GF-D8 (cell line): ENCODE data around the gene SYCE3.
"Not testable (repeated sequence)": the region's sequence is repeated elsewhere in the genome, so short reads cannot be mapped to it uniquely, and the experiment has no call there.

ENCODE experiments used
- DNase-seq: peaks from one replicate; lab custom pipeline; 2025; lab: John Stamatoyannopoulos, UW

SYCE3 gene

DNA sequence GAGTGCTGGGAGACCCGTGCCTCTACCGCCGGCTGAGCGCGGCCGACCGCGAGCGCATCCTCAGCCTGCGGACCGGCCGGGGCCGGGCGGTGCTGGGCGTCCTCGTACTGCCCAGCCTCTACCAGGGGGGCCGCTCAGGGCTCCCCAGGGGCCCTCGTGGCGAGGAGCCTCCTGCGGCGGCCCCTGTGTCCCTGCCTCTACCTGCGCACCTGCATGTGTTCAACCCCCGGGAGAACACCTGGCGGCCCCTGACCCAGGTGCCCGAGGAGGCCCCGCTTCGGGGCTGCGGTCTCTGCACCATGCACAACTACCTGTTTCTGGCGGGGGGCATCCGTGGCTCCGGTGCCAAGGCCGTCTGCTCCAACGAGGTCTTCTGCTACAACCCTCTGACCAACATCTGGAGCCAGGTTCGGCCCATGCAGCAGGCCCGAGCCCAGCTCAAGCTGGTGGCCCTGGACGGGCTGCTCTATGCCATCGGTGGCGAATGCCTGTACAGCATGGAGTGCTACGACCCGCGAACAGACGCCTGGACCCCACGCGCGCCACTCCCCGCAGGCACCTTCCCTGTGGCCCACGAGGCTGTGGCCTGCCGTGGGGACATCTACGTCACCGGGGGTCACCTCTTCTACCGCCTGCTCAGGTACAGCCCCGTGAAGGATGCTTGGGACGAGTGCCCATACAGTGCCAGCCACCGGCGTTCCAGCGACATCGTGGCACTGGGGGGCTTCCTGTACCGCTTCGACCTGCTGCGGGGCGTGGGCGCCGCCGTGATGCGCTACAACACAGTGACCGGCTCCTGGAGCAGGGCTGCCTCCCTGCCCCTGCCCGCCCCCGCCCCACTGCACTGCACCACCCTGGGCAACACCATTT is 13.6 kb downstream of the SYCE3 start:
- DNase-seq: no peak

GRCh38 chr22:50548040-50548920 is 14.4 kb downstream of the SYCE3 start:
- peak; percentile 0 for DNase-seq

GRCh38 chr22:50547263-50547985 is 15.3 kb downstream of the SYCE3 start:
- DNase-seq: no peak

DNA sequence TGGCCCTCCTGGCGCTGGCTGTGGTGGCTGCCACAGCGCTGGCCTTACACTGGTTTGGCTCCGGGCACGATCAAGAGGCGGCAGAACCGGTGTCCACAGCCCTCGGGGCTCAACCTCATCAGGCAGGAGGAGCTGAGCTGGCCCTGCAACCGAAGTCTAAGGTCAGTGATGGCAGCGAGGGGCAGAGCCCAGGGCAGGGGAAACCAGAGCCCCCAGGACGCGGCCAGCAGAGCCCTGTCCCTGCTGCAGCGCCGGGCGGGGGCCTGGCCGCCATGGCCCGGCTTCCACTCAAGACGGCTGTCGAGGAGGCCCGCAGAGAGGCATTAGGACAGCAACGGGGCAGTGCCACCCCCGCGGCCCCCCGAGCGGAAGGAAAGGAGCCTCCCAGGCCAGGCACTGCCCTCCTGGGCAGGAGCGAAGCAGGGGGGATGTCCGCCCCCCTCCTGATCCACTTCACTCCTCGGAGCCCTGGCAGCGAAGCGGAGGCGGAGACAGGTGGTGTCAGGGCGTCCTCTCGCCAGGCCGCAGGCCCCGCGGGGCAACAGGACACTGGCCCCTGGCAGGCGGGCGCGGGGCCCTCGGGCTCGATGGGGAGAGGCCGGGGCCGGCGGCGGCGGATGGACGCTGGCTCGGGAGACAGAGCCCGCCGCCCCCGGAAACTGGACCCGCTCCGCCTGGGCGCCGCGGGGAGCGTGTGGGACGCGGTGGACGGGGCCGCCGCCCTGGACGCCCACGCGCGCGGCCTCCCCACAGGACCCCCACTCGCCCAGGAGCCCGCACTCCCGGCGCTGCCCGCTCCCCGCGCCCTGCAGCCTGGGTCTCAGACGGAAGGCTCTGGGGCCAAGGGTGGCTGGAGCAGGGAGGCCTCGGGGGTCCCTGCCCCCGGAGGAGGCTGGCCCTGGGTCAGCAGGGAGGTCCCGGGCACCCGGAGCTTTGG is 16.1 kb downstream of the SYCE3 start:
- no peak for DNase-seq

DNA sequence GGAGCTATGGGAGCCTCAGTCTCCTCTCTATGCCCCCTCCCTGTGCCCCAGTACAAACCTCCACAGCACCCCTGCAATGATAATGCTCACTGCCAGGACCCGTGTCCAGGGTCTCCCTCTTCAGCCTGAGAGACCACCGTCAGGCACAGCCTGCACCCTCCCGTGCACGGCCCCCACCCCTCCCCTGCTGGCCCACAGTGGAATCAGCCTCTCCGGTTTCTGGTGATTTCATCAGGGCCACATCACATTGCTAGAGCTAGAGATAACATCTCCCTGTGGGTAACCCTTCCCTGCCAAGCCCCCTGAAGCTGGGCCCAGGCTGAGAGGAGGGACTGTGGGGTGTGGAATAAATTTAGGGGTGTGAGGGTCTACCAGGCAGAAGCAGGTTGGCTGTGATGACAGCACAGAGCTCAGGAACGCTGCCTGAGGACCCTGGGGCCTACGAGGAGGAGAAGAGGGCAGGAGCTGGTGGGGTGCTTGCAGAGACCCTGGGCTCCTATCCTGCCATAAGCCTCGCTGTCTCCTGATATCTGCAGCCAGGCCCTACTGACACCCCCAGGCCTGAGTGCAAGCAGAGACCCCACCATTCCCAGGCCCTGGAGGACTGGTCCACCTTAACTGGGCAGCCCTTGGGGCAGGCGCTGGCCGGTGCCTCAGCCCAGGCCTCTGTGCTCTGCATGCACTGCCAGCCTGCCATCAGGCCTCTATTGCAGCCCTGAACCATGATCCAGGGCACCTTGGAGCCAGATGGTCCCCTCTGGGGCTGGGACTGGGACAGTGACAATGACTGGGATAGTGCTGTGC is 17.0 kb downstream of the SYCE3 start, which contains the start of gene KLHDC7B:
Gene KLHDC7B (plus strand): TSS at position 378 of the 804 bp plus-strand sequence. CDS start 345 bp downstream, at position 723.
- peak; percentile 43 for DNase-seq

GRCh38 chr22:50544746-50545253 is 17.9 kb downstream of the SYCE3 start:
- DNase-seq: no peak

DNA sequence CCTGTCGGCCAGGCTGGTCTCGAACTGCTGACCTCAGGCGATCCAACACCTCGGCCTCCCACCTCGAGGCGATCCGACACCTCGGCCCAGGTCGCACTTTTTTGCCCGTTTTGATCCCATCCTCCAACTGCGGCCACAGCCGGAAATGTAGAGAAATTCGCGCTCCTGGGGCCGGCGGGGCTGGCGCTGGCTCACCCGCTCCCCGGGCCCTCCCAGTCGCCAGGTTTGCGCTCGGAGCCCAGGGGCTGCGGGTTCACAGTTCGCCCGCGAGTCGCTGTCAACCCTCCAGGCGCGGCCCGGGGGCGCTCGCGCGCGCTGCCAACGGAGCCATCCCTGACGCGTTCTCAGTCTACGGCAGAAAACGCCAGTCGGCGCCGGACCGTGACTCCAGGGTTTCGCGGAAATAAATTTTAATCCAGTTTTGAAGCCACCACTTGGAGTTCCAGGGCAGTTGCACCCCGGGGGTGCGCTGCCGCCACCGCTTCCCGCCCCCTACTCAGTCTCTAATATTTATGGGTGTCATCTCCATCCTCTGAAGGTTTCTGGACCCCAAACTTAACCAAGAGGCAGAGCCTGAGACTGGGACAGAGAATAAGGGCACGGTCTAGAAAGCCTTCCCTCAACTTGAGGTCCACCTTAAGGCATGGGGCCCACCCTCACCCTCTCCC is 18.5 kb downstream of the SYCE3 start:
- peak; percentile 2 for DNase-seq

DNA sequence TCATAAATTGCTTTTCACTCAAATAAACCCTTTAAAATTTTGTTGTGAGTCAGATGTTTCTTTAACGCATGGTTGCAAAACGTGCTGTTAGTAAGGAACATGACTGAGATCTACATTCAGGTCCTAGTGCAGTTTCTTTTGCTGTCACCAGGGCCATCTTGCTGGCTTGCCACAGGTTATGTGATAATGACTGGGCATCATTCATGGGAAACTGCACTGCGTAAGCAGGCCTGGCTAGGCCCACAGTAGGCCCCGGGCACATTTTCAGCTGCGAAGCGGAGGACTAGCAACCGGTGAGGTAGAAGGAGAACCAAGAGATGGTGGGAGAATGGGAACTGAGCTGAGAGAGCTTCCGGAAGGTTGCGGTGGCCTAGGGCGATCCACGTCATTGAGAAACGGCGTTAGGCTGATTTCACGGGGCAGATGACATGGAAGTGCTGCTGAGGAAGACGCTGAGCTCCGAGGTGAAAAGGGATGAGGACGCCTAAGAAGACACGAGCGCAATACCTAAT is 20.2 kb downstream of the SYCE3 start:
- DNase-seq: peak; percentile 31

GRCh38 chr22:50541667-50542026 is 21.1 kb downstream of the SYCE3 start:
- peak; percentile 66 for DNase-seq

- no peak for DNase-seq
Measured at GRCh38 chr22:50540381-50540780, 22.3 kb downstream of the SYCE3 start.

DNA sequence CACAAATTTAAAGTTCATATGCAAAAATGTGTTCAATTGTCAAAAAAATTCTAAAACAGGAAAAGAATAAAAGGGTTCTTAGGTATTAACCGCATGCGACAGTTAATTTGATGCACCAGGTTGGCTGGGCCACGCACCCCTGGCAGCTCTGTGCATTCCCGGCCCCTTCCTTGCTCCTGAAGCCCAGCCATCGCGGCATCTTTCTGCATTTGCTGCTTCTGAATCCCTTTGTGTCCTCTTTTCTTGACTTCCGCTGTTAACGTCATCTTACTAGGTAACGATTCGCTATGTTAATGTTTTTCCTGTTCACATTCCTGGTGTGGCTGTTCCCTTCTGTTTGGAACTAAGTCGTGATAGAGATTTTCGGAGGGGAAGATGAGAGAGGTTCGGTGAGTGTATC is 25.0 kb downstream of the SYCE3 start:
- no peak for DNase-seq

- DNase-seq: no peak
Measured at GRCh38 chr22:50536226-50536625, 26.5 kb downstream of the SYCE3 start.

- no peak for DNase-seq
Measured at GRCh38 chr22:50535113-50535512, 27.6 kb downstream of the SYCE3 start.

DNA sequence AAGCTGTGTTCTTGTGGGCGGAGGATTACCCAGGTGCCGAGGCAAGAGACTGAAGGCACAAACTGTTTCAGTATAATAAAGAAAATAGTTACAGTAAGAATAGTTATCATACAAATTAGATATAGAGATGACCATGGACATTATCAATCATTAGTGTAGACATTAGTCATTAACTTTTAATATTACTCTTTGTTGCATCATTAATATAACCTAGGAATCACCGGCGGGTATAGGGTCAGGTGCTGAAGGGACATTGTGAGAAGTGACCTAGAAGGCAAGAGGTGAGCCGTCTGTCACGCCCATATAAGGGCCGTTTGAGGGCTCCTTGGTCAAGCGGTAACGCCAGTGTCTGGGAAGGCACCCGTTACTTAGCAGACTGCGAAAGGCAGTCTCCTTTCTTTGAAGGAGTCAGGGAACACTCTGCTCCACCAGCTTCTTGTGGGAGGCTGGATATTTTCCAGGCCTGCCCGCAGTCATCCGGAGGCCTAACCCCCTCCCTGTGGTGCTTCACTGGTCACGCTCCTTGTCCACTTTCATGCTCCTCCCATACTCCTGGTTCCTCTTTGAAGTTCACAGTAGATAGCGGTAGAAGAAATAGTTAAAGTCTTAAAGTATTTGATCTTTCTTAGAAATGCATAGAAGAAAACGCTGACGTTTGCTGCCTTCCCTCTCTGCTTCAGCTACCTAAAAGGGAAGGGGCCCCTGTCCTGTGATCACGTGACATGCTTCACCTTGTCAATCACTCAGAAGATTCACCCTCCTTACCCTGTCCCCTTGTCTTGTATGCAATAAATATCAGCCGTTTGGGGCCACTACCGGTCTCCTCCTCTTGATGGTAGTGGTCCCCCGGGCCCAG is 28.6 kb downstream of the SYCE3 start:
- DNase-seq: not testable (repeated sequence)

GRCh38 chr22:50532824-50533796 is 29.6 kb downstream of the SYCE3 start:
- no peak for DNase-seq

GRCh38 chr22:50531962-50532674 is 30.6 kb downstream of the SYCE3 start:
- DNase-seq: no peak
